ENCODE data around the gene TPO. TPM values are rescaled to one million over a fixed set of nuclear protein-coding genes. Genes with fewer than 3 reads are reported as not detected.

TPO gene
- total and polyA plus RNA-seq, 2 experiments from 2014 or later = 0.37 TPM; not detected in 1

DNA sequence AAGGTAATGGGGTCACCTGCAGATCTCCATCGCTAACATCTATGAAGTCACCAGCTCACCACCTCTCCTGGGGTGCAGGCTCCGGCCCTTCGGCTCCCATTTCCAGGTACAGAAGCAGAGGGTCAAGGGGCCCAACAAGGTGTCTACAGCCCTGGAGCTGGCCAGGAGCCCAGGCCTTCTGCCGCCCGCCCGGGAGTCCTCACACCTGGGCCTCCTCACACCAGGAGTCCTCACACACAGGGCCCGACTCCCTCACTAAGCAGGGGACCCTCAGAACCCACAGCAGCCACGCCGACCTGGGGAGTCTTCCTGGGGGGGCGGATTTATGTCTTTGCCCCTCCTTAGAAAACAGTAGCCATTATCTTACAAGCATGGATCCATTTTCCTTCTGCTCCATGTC, 43.4 kb upstream of the TPO start:
- Histone ChIP-seq H3K36me3 (replicated peaks; ENCODE audit: insufficient read depth, low read depth) (no peaks in the 10 kb centered on the region), H2AFZ (no peak overlapping the region), H3K4me1 (ENCODE audit: insufficient read depth) (no peaks in the 10 kb centered on the region), H3K27ac (no peak overlapping the region), H4K20me1 (ENCODE audit: insufficient read depth, poor library complexity, severe bottlenecking) (no peaks in the 10 kb centered on the region), H3K4me3 (no peak overlapping the region), H3K4me2 (no peak overlapping the region), H3K27me3 (no peaks in the 10 kb centered on the region), H3K79me2 (no peaks in the 10 kb centered on the region), H3K9me3 (ENCODE audit: low read depth) (no peaks in the 10 kb centered on the region), H3K9me2 (replicated peaks; ENCODE audit: insufficient read depth) (no peaks in the 10 kb centered on the region)
- TF ChIP-seq, protein P1, sequence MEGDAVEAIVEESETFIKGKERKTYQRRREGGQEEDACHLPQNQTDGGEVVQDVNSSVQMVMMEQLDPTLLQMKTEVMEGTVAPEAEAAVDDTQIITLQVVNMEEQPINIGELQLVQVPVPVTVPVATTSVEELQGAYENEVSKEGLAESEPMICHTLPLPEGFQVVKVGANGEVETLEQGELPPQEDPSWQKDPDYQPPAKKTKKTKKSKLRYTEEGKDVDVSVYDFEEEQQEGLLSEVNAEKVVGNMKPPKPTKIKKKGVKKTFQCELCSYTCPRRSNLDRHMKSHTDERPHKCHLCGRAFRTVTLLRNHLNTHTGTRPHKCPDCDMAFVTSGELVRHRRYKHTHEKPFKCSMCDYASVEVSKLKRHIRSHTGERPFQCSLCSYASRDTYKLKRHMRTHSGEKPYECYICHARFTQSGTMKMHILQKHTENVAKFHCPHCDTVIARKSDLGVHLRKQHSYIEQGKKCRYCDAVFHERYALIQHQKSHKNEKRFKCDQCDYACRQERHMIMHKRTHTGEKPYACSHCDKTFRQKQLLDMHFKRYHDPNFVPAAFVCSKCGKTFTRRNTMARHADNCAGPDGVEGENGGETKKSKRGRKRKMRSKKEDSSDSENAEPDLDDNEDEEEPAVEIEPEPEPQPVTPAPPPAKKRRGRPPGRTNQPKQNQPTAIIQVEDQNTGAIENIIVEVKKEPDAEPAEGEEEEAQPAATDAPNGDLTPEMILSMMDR (IDR thresholded peaks at IDR 0.05; ENCODE audit: poor library complexity) = no peak
- TF ChIP-seq EZH2phosphoT487 (IDR thresholded peaks at IDR 0.05; ENCODE audit: low read depth, severe bottlenecking, unreplicated experiment) (no peak), EZH2 (IDR thresholded peaks at IDR 0.05; ENCODE audit: borderline replicate concordance) (no peak)
- DNase-seq (ENCODE audit: low spot score) = no peak
- WGBS (ENCODE audit: low lambda C conversion rate, missing lambda C conversion rate) = 95% methylated on average over 10 of the region's 10 CpGs

DNA sequence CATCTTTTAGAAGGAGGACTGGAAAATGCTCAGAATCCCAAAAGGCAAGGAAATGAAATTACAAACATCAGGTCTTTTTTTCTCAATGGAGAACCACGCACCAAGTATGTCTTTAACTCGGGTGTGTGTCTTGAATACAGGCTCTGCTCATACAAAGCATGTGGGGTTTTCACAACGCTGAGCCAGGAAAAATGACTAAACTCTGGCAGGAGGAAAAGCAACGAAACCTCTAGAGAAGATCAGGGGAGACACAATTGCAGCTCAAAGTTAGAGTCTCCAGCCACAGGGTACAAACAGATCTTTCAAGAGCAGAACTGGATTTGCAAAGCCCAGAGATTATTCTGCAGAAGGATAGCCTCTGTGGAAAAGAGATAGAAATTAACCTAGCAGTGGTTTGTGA, 42.8 kb upstream of the TPO start:
- H4K20me1 ChIP-seq (ENCODE audit: insufficient read depth, poor library complexity, severe bottlenecking) = no peaks in the 10 kb centered on the region
- H3K9me2 ChIP-seq (replicated peaks; ENCODE audit: insufficient read depth) = no peaks in the 10 kb centered on the region
- no peak for TF ChIP-seq EZH2phosphoT487 (IDR thresholded peaks at IDR 0.05; ENCODE audit: low read depth, severe bottlenecking, unreplicated experiment)
- TF ChIP-seq EZH2 (IDR thresholded peaks at IDR 0.05; ENCODE audit: borderline replicate concordance) = no peak
- TF ChIP-seq, protein P1 (IDR thresholded peaks at IDR 0.05; ENCODE audit: poor library complexity) = no peak
- no peak overlapping the region for H2AFZ ChIP-seq
- H3K79me2 ChIP-seq = no peaks in the 10 kb centered on the region
- no peaks in the 10 kb centered on the region for H3K36me3 ChIP-seq (replicated peaks; ENCODE audit: insufficient read depth, low read depth)
- H3K4me2 ChIP-seq = no peak overlapping the region
- H3K4me3 ChIP-seq = no peak overlapping the region
- H3K27me3 ChIP-seq = no peaks in the 10 kb centered on the region
- 71% methylated on average over 4 of the region's 4 CpGs for WGBS (ENCODE audit: low lambda C conversion rate, missing lambda C conversion rate)
- no peaks in the 10 kb centered on the region for H3K4me1 ChIP-seq (ENCODE audit: insufficient read depth)
- H3K9me3 ChIP-seq (ENCODE audit: low read depth) = no peaks in the 10 kb centered on the region
- no peak for DNase-seq (ENCODE audit: low spot score)
- no peak overlapping the region for H3K27ac ChIP-seq

DNA sequence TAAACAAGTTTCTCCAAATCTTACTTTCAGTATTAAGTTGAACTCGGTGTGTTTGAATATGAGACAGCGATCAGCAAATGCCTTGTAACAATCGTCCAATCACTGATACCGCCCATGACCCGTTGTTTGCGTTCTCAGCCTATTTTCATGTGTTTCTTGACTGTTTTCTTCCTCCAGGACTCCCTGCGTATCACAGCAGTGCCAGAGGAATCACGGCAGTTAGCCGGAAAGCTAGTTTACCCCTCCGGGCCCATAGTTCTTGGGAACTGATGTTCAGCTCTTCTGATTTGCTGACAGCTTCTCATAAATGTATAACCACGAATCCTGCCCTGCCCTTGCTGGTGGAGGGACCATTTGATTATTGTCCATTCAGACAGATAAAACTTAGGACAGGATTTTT, 42.2 kb upstream of the TPO start:
- WGBS (ENCODE audit: low lambda C conversion rate, missing lambda C conversion rate) = 90% methylated on average over 11 of the region's 11 CpGs
- H3K4me2 ChIP-seq = no peak overlapping the region
- no peaks in the 10 kb centered on the region for H3K27me3 ChIP-seq
- no peak for DNase-seq (ENCODE audit: low spot score)
- H3K27ac ChIP-seq = no peak overlapping the region
- no peaks in the 10 kb centered on the region for H3K79me2 ChIP-seq
- no peaks in the 10 kb centered on the region for H3K9me2 ChIP-seq (replicated peaks; ENCODE audit: insufficient read depth)
- no peak overlapping the region for H2AFZ ChIP-seq
- no peak overlapping the region for H3K4me3 ChIP-seq
- no peaks in the 10 kb centered on the region for H3K36me3 ChIP-seq (replicated peaks; ENCODE audit: insufficient read depth, low read depth)
- H4K20me1 ChIP-seq (ENCODE audit: insufficient read depth, poor library complexity, severe bottlenecking) = no peaks in the 10 kb centered on the region
- H3K9me3 ChIP-seq (ENCODE audit: low read depth) = no peaks in the 10 kb centered on the region
- TF ChIP-seq, protein P1 (IDR thresholded peaks at IDR 0.05; ENCODE audit: poor library complexity) = no peak
- TF ChIP-seq EZH2 (IDR thresholded peaks at IDR 0.05; ENCODE audit: borderline replicate concordance) = no peak
- TF ChIP-seq EZH2phosphoT487 (IDR thresholded peaks at IDR 0.05; ENCODE audit: low read depth, severe bottlenecking, unreplicated experiment) = no peak
- H3K4me1 ChIP-seq (ENCODE audit: insufficient read depth) = no peaks in the 10 kb centered on the region

DNA sequence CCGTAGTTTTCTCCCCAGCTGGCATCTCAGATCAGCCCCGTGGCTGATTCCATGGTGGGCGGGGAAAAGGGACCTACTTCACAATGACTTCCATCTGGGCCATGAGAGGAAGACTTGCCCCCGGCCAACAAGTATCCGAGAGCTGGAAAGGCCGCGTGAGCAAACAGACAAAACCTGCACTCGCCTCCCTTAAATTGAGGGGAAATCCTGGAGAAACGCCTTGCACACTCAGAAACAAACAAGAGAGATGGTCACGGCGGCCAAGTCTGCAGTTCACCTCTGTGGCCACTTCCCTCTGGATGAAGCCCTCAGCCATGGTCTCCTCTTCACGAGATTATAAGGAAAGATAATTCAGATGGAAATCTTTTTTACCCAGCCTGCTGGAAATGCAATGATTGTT, 39.4 kb upstream of the TPO start:
- TF ChIP-seq EZH2phosphoT487 (IDR thresholded peaks at IDR 0.05; ENCODE audit: low read depth, severe bottlenecking, unreplicated experiment) (no peak), EZH2 (IDR thresholded peaks at IDR 0.05; ENCODE audit: borderline replicate concordance) (no peak)
- TF ChIP-seq, protein P1 (IDR thresholded peaks at IDR 0.05; ENCODE audit: poor library complexity) = no peak
- Histone ChIP-seq H3K36me3 (replicated peaks; ENCODE audit: insufficient read depth, low read depth) (no peaks in the 10 kb centered on the region), H3K27me3 (no peaks in the 10 kb centered on the region), H3K79me2 (no peaks in the 10 kb centered on the region), H3K4me2 (no peak overlapping the region), H3K4me3 (no peak overlapping the region), H3K4me1 (ENCODE audit: insufficient read depth) (no peaks in the 10 kb centered on the region), H2AFZ (no peak overlapping the region), H3K27ac (no peak overlapping the region), H3K9me2 (replicated peaks; ENCODE audit: insufficient read depth) (no peaks in the 10 kb centered on the region), H4K20me1 (ENCODE audit: insufficient read depth, poor library complexity, severe bottlenecking) (no peaks in the 10 kb centered on the region), H3K9me3 (ENCODE audit: low read depth) (no peaks in the 10 kb centered on the region)
- 86% methylated on average over 12 of the region's 12 CpGs for WGBS (ENCODE audit: low lambda C conversion rate, missing lambda C conversion rate)
- no peak for DNase-seq (ENCODE audit: low spot score)

Data from hepatocyte (in vitro differentiated cells).